Thoracic aorta (tissue), 2 donors: ENCODE data around the gene HIGD1C. TPM values are rescaled to one million over a fixed set of nuclear protein-coding genes. Genes with fewer than 3 reads are reported as not detected.

Experiments used
- ATAC-seq: fragments of 150-250 bp; one replicate; pipeline ENCODE4 v1.8.0; 2017; ENCODE audit warnings: low read depth; ENCODE audit not compliant: insufficient number of reproducible peaks, low FRiP score
- DNase-seq: peaks from one replicate; pipeline ENCODE4 v3.0.0-alpha.2; 2020; ENCODE audit warnings: low spot score
- H3K27ac ChIP-seq, 2 donors: fragments of 200-600 bp; sonication (generic); 1 replicate in 1 of 2; 2 replicates in 1 of 2; pipeline ENCODE4 v1.5.1; 2016; ENCODE audit warnings: mild to moderate bottlenecking in 2 of 2, moderate library complexity in 2 of 2
- H3K27me3 ChIP-seq: fragments of 200-600 bp; sonication (generic); replicated peaks from 2 replicates; pipeline ENCODE4 v1.6.0; 2016; ENCODE audit warnings: mild to moderate bottlenecking; ENCODE audit not compliant: insufficient read depth
- H3K36me3 ChIP-seq: fragments of 200-600 bp; sonication (generic); one replicate; pipeline ENCODE4 v1.5.1; 2016
- H3K4me1 ChIP-seq, 2 donors: fragments of 200-600 bp; sonication (generic); 1 replicate in 1 of 2; 2 replicates in 1 of 2; pipeline versions ENCODE4 v1.5.1 to v1.6.0; 2016; ENCODE audit warnings: low read depth in 2 of 2, mild to moderate bottlenecking in 1 of 2; ENCODE audit not compliant: control insufficient read depth in 1 of 2
- H3K4me3 ChIP-seq: fragments of 200-600 bp; sonication (generic); 2 replicates; pipeline ENCODE4 v1.5.1; 2016; ENCODE audit warnings: mild to moderate bottlenecking
- H3K9me3 ChIP-seq: fragments of 200-600 bp; sonication (generic); 2 replicates; pipeline ENCODE4 v1.5.1; 2016
- total RNA-seq, 2 donors: library from RNA; depleted of rRNA; stranded (reverse); fragments of >200 nt; gene quantifications; one replicate each; pipeline versions ENCODE4 v1.1.0 to v1.2.3, GENCODE V29; 2016
- TF ChIP-seq, protein P1 (sequence below): fragments of 200-600 bp; sonication (generic); IDR thresholded peaks from one replicate; pipeline ENCODE4 v1.5.1; 2019; ENCODE audit warnings: antibody characterized with exemption

HIGD1C gene
- total RNA-seq, 2 donors from 2014 or later, result not detected

GRCh38 chr12:51018956-51019355 is 66.6 kb downstream of the HIGD1C start:
- peaks cover 23 to 33% of the 10 kb centered on the region in 2 donors for H3K4me1 ChIP-seq
- ATAC-seq, result no peak
- no peak overlapping the region for H3K4me3 ChIP-seq
- H3K27me3 ChIP-seq, result no peaks in the 10 kb centered on the region
- H3K36me3 ChIP-seq, result no peaks in the 10 kb centered on the region
- TF ChIP-seq, protein P1, sequence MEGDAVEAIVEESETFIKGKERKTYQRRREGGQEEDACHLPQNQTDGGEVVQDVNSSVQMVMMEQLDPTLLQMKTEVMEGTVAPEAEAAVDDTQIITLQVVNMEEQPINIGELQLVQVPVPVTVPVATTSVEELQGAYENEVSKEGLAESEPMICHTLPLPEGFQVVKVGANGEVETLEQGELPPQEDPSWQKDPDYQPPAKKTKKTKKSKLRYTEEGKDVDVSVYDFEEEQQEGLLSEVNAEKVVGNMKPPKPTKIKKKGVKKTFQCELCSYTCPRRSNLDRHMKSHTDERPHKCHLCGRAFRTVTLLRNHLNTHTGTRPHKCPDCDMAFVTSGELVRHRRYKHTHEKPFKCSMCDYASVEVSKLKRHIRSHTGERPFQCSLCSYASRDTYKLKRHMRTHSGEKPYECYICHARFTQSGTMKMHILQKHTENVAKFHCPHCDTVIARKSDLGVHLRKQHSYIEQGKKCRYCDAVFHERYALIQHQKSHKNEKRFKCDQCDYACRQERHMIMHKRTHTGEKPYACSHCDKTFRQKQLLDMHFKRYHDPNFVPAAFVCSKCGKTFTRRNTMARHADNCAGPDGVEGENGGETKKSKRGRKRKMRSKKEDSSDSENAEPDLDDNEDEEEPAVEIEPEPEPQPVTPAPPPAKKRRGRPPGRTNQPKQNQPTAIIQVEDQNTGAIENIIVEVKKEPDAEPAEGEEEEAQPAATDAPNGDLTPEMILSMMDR, result no peak
- H3K9me3 ChIP-seq, result no peaks in the 10 kb centered on the region
- H3K27ac ChIP-seq, result no peak overlapping the region
- DNase-seq, result no peak

DNA sequence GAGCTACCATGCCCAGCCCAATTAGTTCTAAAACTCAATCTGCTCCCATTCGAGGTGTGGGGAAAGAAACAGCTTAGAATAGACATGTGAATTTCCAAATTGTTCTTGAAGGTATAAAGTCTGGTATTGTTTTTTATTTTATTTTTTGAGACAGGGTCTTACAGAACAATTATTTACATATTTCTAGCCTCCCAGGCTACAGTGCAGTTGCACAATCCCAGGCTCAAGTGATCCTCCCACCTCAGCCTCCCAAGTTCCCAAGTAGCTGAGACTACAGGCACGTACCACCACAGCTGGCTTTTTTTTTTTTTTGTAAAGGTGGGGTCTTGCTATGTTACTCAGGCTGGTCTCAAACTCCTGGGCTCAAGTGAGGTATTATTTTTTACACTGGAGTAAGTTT is 67.6 kb downstream of the HIGD1C start:
- Histone ChIP-seq H3K9me3 (no peaks in the 10 kb centered on the region), H3K27me3 (no peaks in the 10 kb centered on the region), H3K36me3 (no peaks in the 10 kb centered on the region), H3K27ac (no peak overlapping the region), H3K4me3 (no peak overlapping the region), H3K4me1 (peaks cover 24 to 36% of the 10 kb centered on the region in 2 donors)
- no peak for DNase-seq
- TF ChIP-seq, protein P1, result no peak
- ATAC-seq, result no peak

Other genes with a start within 250 kb of the HIGD1C start
- 10 to 100 TPM; 14.7 to 21.0 TPM for gene ATF1, start 188.4 kb upstream of the HIGD1C start, total RNA-seq
- gene TMPRSS12, start 109.6 kb upstream of the HIGD1C start, total RNA-seq, result not detected
- gene SLC11A2, start 73.8 kb downstream of the HIGD1C start, total RNA-seq, result 10 to 100 TPM; 61.6 to 82.3 TPM
- gene LETMD1, start 95.8 kb downstream of the HIGD1C start, total RNA-seq, result 10 to 100 TPM; 42.4 to 52.1 TPM
- gene CSRNP2, start 131.1 kb downstream of the HIGD1C start, total RNA-seq, result 10 to 100 TPM; 30.9 to 43.4 TPM
- 10 to 100 TPM; 10.6 to 18.1 TPM for gene TFCP2, start 220.6 kb downstream of the HIGD1C start, total RNA-seq